Smooth muscle cell of the brain vasculature (primary cell): Measurements from ENCODE around the gene VEPH1.
"Not testable (repeated sequence)": the region's sequence is repeated elsewhere in the genome, so short reads cannot be mapped to it uniquely, and the experiment has no call there.

Experiments
- DNase-seq: peaks from one replicate; pipeline ENCODE4 v3.0.0-alpha.2; 2012; ENCODE audit warnings: low read depth, low spot score

The VEPH1 gene

GRCh38 chr3:157350651-157351050 is 152.6 kb downstream of the VEPH1 start:
- not testable (repeated sequence) for DNase-seq

- DNase-seq = not testable (repeated sequence)
Measured at GRCh38 chr3:157348304-157349075, 154.7 kb downstream of the VEPH1 start.

GRCh38 chr3:157347577-157348303 is 155.5 kb downstream of the VEPH1 start:
- DNase-seq = no peak

- no peak for DNase-seq
Measured at GRCh38 chr3:157336252-157337009, 166.8 kb downstream of the VEPH1 start.

GRCh38 chr3:157335233-157336076 is 167.8 kb downstream of the VEPH1 start:
- DNase-seq = peak; percentile 57

- DNase-seq = no peak
Measured at GRCh38 chr3:157333551-157333991, 169.6 kb downstream of the VEPH1 start.

GRCh38 chr3:157330206-157330605 is 173.0 kb downstream of the VEPH1 start:
- no peak for DNase-seq

GRCh38 chr3:157329551-157329950 is 173.7 kb downstream of the VEPH1 start:
- no peak for DNase-seq

- no peak for DNase-seq
Measured at GRCh38 chr3:157327837-157328236, 175.4 kb downstream of the VEPH1 start.

GRCh38 chr3:157327018-157327417 is 176.2 kb downstream of the VEPH1 start:
- no peak for DNase-seq

GRCh38 chr3:157324869-157325268 is 178.3 kb downstream of the VEPH1 start:
- not testable (repeated sequence) for DNase-seq

- no peak for DNase-seq
Measured at GRCh38 chr3:157323360-157323759, 179.9 kb downstream of the VEPH1 start.

- no peak for DNase-seq
Measured at GRCh38 chr3:157319672-157320071, 183.5 kb downstream of the VEPH1 start.

GRCh38 chr3:157318639-157319288 is 184.5 kb downstream of the VEPH1 start:
- no peak for DNase-seq

- DNase-seq = no peak
Measured at GRCh38 chr3:157317895-157318294, 185.3 kb downstream of the VEPH1 start.

- no peak for DNase-seq
Measured at GRCh38 chr3:157313186-157313585, 190.0 kb downstream of the VEPH1 start.

- DNase-seq = no peak
Measured at GRCh38 chr3:157312376-157312745, 190.9 kb downstream of the VEPH1 start.

- no peak for DNase-seq
Measured at GRCh38 chr3:157311633-157312375, 191.4 kb downstream of the VEPH1 start.

GRCh38 chr3:157310329-157311052 is 192.7 kb downstream of the VEPH1 start:
- no peak for DNase-seq
